CD8-positive, alpha-beta memory T cell (primary cell): Measurements from ENCODE around the gene SIX2. TPM values are rescaled to one million over a fixed set of nuclear protein-coding genes. Genes with fewer than 3 reads are reported as not detected.

Source experiments
- CTCF ChIA-PET: fragments of 350-600 bp; sonication (Branson Sonifier 250); formaldehyde crosslinking; loops from one replicate; lab custom pipeline; 2021; ENCODE audit warnings: antibody characterized with exemption; lab: Charles Lee
- POLR2A ChIA-PET: fragments of 350-600 bp; sonication (Branson Sonifier 250); formaldehyde crosslinking; loops from one replicate; lab custom pipeline; 2021; ENCODE audit warnings: antibody characterized with exemption; lab: Charles Lee
- DNase-seq, 5 donors: peaks; one replicate each; pipeline versions ENCODE4 v3.0.0 to v3.0.0-alpha.2; 2020 to 2022; ENCODE audit warnings: mixed read lengths in 1 of 5
- H3K27ac ChIP-seq: one replicate; pipeline ENCODE4 v1.7.0; 2013; ENCODE audit warnings: low read depth, mild to moderate bottlenecking, low read length, moderate library complexity
- H3K27me3 ChIP-seq: 2 replicates; pipeline ENCODE4 v1.7.0; 2013; ENCODE audit warnings: low read length, mild to moderate bottlenecking; ENCODE audit not compliant: insufficient read depth, poor library complexity, severe bottlenecking
- H3K36me3 ChIP-seq: 2 replicates; pipeline ENCODE4 v1.7.0; 2013; ENCODE audit warnings: mild to moderate bottlenecking, low read length, moderate library complexity; ENCODE audit not compliant: insufficient read depth
- H3K4me1 ChIP-seq: 2 replicates; pipeline ENCODE4 v1.7.0; 2013; ENCODE audit warnings: mild to moderate bottlenecking, low read length, moderate library complexity; ENCODE audit not compliant: insufficient read depth
- H3K4me3 ChIP-seq: 2 replicates; pipeline ENCODE4 v1.7.0; 2013; ENCODE audit warnings: mild to moderate bottlenecking, low read length
- H3K9me3 ChIP-seq: 2 replicates; pipeline ENCODE4 v1.7.0; 2013; ENCODE audit warnings: mild to moderate bottlenecking, low read length
- H3K27ac Mint-ChIP-seq, 8 donors: one replicate each; pipeline ENCODE4 v1.8.0; 2020 to 2021; ENCODE audit warnings: mixed read lengths in 8 of 8, mild to moderate bottlenecking in 6 of 8, inconsistent platforms in 3 of 8, moderate library complexity in 3 of 8
- H3K27me3 Mint-ChIP-seq, 2 donors: one replicate each; pipeline ENCODE4 v1.8.0; 2020 to 2021; ENCODE audit warnings: mixed read lengths in 2 of 2, mild to moderate bottlenecking in 1 of 2, moderate library complexity in 1 of 2
- H3K36me3 Mint-ChIP-seq, 3 donors: one replicate each; pipeline ENCODE4 v1.8.0; 2020 to 2021; ENCODE audit warnings: mixed read lengths in 3 of 3, inconsistent platforms in 1 of 3, mild to moderate bottlenecking in 1 of 3
- H3K4me1 Mint-ChIP-seq, 3 donors: one replicate each; pipeline ENCODE4 v1.8.0; 2020 to 2021; ENCODE audit warnings: mixed read lengths in 3 of 3, inconsistent platforms in 1 of 3, mild to moderate bottlenecking in 1 of 3
- H3K4me3 Mint-ChIP-seq, 7 donors: one replicate each; pipeline ENCODE4 v1.8.0; 2020 to 2021; ENCODE audit warnings: mixed read lengths in 7 of 7, mild to moderate bottlenecking in 6 of 7, moderate library complexity in 4 of 7, inconsistent platforms in 2 of 7
- H3K9me3 Mint-ChIP-seq, 5 donors: one replicate each; pipeline ENCODE4 v1.8.0; 2020 to 2022; ENCODE audit warnings: mixed read lengths in 5 of 5, mild to moderate bottlenecking in 3 of 5, moderate library complexity in 2 of 5, inconsistent platforms in 1 of 5
- polyA plus RNA-seq: library from polyadenylated mRNA; unstranded; fragments of 300-500 nt; fragmentation: Illumina TruSeq; gene quantifications from one replicate; pipeline ENCODE4 v1.2.3, GENCODE V29; 2021
- total RNA-seq, 2 experiments: library from RNA; stranded (reverse); gene quantifications; one replicate each; pipeline ENCODE4 v1.2.3, GENCODE V29; 2021

The SIX2 gene
- total and polyA plus RNA-seq, 3 experiments from 2014 or later: 0.09 TPM; not detected in 2

DNA sequence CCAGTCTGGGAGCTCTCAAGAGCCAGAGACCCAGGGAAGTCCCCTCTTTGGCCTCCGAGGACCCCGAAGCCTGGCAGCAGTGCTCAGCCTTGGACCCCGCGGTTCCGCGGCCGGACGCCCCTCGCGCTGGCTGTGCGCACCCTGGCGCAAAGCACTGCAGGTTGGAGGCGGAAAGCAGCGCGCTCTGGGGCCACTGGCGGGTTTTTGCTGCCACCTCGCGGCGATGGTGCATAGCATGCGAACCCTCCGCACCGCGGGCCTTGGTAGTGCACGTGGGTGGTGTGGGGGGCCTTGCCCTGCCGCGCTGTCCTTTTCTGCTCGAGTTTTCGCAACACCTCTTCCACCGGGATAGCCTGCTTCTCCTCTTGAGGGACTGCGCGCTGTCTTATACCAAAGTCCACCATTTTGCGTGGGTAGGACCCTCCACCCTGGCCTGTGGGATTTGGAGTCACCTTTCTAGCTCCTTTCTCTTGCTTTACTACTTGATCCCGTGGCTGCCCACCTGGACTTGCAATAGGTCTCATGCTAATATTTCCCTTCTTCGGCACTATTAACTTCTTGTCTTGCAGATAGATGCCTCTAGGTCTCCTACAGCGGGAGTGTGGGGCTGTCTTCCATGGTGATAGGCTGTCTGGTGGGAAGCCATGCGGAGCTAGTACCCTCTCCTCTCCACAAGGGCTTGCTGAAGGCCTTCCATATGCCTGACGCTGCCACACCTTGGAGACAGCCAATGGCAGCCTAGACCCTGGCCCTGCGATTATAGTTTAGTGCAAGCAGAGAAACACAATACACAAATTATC, 53.5 kb downstream of the SIX2 start:
- H3K27ac ChIP-seq: no peak overlapping the region
- Mint-ChIP-seq H3K27me3 (peaks cover 29 to 64% of the 10 kb centered on the region in 2 donors), H3K27ac (no peak overlapping the region), H3K4me3 (no peak overlapping the region), H3K36me3 (peaks cover 0 to 3% (median 0%) of the 10 kb centered on the region in 3 donors), H3K9me3 (no peaks in the 10 kb centered on the region), H3K4me1 (peaks cover 14 to 32% (median 21%) of the 10 kb centered on the region in 3 donors)
- POLR2A ChIA-PET: no interaction called here
- no peaks in the 10 kb centered on the region for H3K36me3 ChIP-seq
- no peaks in the 10 kb centered on the region for H3K9me3 ChIP-seq
- H3K4me1 ChIP-seq: peaks cover 7% of the 10 kb centered on the region
- peaks cover 16% of the 10 kb centered on the region for H3K27me3 ChIP-seq
- CTCF ChIA-PET: interaction anchor here (0.6 to 4.7 kb wide), 19 partner anchors 8 to 1078 kb away, joined by 3 to 37 read pairs (median 4); no protein-coding TSS in a partner anchor
- peak; percentile 43 to 69 (median 64) for DNase-seq
- H3K4me3 ChIP-seq: no peak overlapping the region

Other genes with a start within 250 kb of the SIX2 start
- not detected for gene SIX3, start 67.8 kb downstream of the SIX2 start, total RNA-seq
- gene SIX3, start 67.8 kb downstream of the SIX2 start, polyA plus RNA-seq: not detected